Hepatocyte (in vitro differentiated cells): ENCODE data around the gene RALA.

Experiments used
- CTCF ChIP-seq: fragments of 200-600 bp; sonication (generic); IDR thresholded peaks from 2 replicates; pipeline ENCODE4 v1.5.1; 2016; ENCODE audit warnings: antibody characterized with exemption, mild to moderate bottlenecking; ENCODE audit not compliant: poor library complexity
- EZH2 ChIP-seq: fragments of 200-600 bp; sonication (generic); IDR thresholded peaks from 2 replicates; pipeline ENCODE4 v1.6.1; 2016; ENCODE audit warnings: antibody characterized with exemption, mild to moderate bottlenecking, borderline replicate concordance
- EZH2phosphoT487 ChIP-seq: fragments of 200-600 bp; sonication (generic); IDR thresholded peaks from one replicate; pipeline ENCODE4 v1.6.1; 2018; ENCODE audit warnings: antibody characterized with exemption, mild to moderate bottlenecking, low read depth, moderate library complexity; ENCODE audit not compliant: unreplicated experiment, severe bottlenecking

- no peak for TF ChIP-seq CTCF
- no peak for TF ChIP-seq EZH2phosphoT487
- no peak for TF ChIP-seq EZH2
Measured at GRCh38 chr7:39616138-39616537, 7.2 kb upstream of the RALA start.
